ENCODE results near the gene DOCK11.

Gene DOCK11

GRCh38 chrX:118634336-118634735 lies 138.7 kb downstream of the DOCK11 start:
- no peak overlapping the region for H3K4me3 ChIP-seq (ENCODE audit: low read depth, low read length)
- TF ChIP-seq, protein P1, sequence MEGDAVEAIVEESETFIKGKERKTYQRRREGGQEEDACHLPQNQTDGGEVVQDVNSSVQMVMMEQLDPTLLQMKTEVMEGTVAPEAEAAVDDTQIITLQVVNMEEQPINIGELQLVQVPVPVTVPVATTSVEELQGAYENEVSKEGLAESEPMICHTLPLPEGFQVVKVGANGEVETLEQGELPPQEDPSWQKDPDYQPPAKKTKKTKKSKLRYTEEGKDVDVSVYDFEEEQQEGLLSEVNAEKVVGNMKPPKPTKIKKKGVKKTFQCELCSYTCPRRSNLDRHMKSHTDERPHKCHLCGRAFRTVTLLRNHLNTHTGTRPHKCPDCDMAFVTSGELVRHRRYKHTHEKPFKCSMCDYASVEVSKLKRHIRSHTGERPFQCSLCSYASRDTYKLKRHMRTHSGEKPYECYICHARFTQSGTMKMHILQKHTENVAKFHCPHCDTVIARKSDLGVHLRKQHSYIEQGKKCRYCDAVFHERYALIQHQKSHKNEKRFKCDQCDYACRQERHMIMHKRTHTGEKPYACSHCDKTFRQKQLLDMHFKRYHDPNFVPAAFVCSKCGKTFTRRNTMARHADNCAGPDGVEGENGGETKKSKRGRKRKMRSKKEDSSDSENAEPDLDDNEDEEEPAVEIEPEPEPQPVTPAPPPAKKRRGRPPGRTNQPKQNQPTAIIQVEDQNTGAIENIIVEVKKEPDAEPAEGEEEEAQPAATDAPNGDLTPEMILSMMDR (conservative IDR thresholded peaks at IDR 0.05; ENCODE audit: low read depth, low read length) = no peak
- no peak for DNase-seq (ENCODE audit: low read depth)

DNA sequence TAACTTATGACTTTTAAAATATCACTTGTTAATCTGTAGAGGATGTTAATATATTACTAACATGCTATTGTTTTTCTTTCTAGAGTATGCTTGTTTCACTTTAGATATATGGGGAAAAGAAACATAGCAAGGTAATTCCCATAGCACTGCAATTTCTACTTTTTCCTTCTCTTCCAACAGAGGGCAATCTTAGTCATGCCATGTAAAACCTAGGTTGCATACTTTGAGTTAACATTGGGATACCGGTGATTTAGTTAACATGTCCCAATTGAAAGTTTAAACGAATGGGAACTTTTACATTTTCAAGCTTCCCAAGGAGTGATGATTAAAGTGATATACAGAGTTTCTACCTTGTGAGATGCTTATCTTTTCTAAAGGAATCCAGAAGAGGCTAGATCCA lies 142.4 kb downstream of the DOCK11 start:
- TF ChIP-seq, protein P1 (conservative IDR thresholded peaks at IDR 0.05; ENCODE audit: low read depth, low read length) = peak; percentile 42

DNA sequence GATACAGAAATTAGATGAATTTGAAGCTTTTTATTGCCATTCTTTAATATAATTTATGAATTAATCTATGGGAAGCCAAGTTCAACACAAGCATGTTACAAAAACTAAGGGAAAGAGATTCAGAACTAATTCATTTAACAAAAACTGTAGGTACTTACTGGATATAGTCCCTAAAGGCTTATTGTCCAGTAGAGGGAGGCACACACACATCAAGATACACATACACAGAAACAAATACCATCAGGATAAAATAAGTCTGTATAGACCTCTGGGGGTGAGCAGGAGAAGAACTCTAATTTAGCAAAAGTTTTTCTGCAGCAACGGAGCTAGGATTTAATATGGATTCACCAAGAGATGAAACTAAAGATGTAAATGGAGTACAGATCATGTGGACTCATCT lies 148.8 kb downstream of the DOCK11 start:
- DNase-seq (ENCODE audit: low read depth) = peak; percentile 80
- TF ChIP-seq, protein P1 (conservative IDR thresholded peaks at IDR 0.05; ENCODE audit: low read depth, low read length) = peak; percentile 50
- H3K4me3 ChIP-seq (ENCODE audit: low read depth, low read length) = no peak overlapping the region

More for the DNA sequence above, 142.4 kb downstream of the DOCK11 start:
- DNase-seq (ENCODE audit: low read depth) = peak; percentile 25
- H3K4me3 ChIP-seq (ENCODE audit: low read depth, low read length) = no peak overlapping the region

- H3K4me3 ChIP-seq (ENCODE audit: low read depth, low read length) = no peak overlapping the region
- TF ChIP-seq, protein P1 (conservative IDR thresholded peaks at IDR 0.05; ENCODE audit: low read depth, low read length) = no peak
- DNase-seq (ENCODE audit: low read depth) = no peak
Observed at GRCh38 chrX:118652717-118653116, 157.1 kb downstream of the DOCK11 start.

- TF ChIP-seq, protein P1 (conservative IDR thresholded peaks at IDR 0.05; ENCODE audit: low read depth, low read length) = no peak
- no peak overlapping the region for H3K4me3 ChIP-seq (ENCODE audit: low read depth, low read length)
- DNase-seq (ENCODE audit: low read depth) = no peak
Observed at GRCh38 chrX:118654331-118654730, 158.7 kb downstream of the DOCK11 start.

DNA sequence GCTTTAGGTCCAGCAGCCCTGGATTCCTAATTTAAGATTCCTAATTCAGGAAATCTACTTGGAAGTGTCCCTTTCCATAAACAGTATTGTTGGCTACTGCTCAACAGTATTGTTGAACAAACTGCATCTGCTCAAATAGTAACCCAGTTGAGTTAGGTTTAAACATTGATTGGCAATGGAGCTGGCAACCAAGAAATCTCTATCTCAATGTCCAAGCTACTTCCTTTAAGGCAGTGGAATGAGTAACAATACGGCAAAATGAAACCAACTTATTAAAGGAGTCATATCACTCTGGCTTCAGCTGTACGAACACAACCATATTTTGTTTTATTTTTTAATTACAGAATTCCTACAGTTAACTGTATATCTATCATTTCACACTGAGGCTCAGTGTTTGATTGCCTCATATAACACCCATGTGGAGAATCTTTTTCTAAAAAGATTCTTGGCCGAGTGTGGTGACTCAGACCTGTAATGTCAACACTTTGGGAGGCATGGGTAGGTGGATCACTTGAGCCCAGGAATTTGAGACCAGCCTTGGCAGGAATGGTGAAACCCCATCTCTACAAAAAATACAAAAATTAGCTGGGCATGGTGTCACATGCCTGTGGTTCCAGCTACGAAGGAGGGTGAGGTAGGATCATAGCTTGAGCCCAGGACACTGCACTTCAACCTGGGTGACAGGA lies 160.1 kb downstream of the DOCK11 start:
- H3K4me3 ChIP-seq (ENCODE audit: low read depth, low read length) = no peak overlapping the region
- TF ChIP-seq, protein P1 (conservative IDR thresholded peaks at IDR 0.05; ENCODE audit: low read depth, low read length) = no peak
- DNase-seq (ENCODE audit: low read depth) = peak; percentile 45

GRCh38 chrX:118657413-118657812 lies 161.8 kb downstream of the DOCK11 start:
- DNase-seq (ENCODE audit: low read depth) = no peak
- no peak overlapping the region for H3K4me3 ChIP-seq (ENCODE audit: low read depth, low read length)
- TF ChIP-seq, protein P1 (conservative IDR thresholded peaks at IDR 0.05; ENCODE audit: low read depth, low read length) = no peak

All from choroid plexus epithelial cell (primary cell).